ENCODE measurements around the gene PLSCR3.

The PLSCR3 gene

DNA sequence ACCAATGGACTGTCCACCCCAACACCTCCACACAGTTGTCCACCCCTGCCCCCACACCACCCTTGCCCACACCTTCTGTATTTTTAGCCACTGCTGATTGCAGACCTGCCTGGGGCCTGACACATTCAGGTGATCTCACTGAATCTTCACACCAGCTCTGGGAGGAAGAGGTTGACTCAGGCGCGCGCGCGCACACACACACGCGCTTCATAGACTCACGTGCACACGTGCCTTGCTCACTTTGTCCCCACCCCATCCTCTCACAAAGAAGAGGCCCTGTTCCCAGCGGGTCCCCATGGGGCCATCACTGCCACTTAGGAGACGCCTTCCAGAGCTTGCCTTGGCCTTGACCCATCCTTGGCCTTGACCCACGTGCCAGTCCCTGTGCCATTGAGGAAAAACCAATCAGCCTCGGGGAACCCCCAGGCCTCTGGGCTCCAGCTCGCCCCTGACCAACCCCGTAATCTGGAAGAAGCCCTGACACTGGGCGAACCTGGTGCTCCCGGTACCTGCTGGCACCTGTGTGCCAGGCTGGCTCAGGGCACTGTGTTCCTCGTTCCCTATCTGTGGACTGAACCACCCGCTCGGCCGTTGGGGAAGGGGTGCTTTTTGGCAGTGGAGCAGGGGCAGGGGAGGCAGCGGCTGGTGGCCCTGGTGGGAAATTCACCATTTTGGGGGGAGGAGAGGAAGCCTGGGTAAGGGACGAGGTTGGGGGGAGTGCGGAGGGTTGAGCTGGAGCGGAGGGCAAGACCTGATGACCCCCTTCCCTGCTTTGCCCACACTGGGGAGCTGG is 16.5 kb upstream of the PLSCR3 start:
- TF ChIP-seq, protein P1, sequence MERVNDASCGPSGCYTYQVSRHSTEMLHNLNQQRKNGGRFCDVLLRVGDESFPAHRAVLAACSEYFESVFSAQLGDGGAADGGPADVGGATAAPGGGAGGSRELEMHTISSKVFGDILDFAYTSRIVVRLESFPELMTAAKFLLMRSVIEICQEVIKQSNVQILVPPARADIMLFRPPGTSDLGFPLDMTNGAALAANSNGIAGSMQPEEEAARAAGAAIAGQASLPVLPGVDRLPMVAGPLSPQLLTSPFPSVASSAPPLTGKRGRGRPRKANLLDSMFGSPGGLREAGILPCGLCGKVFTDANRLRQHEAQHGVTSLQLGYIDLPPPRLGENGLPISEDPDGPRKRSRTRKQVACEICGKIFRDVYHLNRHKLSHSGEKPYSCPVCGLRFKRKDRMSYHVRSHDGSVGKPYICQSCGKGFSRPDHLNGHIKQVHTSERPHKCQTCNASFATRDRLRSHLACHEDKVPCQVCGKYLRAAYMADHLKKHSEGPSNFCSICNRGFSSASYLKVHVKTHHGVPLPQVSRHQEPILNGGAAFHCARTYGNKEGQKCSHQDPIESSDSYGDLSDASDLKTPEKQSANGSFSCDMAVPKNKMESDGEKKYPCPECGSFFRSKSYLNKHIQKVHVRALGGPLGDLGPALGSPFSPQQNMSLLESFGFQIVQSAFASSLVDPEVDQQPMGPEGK (CRISPR knock-in tag; IDR thresholded peaks at IDR 0.05; ENCODE audit: borderline replicate concordance) = no peak
- no peak for TF ChIP-seq ISL1 (CRISPR knock-in tag; IDR thresholded peaks at IDR 0.05)
- no peak for TF ChIP-seq ZNF8 (CRISPR knock-in tag; IDR thresholded peaks at IDR 0.05)
- TF ChIP-seq, protein P2, sequence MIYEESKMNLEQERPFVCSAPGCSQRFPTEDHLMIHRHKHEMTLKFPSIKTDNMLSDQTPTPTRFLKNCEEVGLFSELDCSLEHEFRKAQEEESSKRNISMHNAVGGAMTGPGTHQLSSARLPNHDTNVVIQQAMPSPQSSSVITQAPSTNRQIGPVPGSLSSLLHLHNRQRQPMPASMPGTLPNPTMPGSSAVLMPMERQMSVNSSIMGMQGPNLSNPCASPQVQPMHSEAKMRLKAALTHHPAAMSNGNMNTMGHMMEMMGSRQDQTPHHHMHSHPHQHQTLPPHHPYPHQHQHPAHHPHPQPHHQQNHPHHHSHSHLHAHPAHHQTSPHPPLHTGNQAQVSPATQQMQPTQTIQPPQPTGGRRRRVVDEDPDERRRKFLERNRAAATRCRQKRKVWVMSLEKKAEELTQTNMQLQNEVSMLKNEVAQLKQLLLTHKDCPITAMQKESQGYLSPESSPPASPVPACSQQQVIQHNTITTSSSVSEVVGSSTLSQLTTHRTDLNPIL (CRISPR knock-in tag; IDR thresholded peaks at IDR 0.05; ENCODE audit: low read depth) = no peak
- ATAC-seq = no peak

DNA sequence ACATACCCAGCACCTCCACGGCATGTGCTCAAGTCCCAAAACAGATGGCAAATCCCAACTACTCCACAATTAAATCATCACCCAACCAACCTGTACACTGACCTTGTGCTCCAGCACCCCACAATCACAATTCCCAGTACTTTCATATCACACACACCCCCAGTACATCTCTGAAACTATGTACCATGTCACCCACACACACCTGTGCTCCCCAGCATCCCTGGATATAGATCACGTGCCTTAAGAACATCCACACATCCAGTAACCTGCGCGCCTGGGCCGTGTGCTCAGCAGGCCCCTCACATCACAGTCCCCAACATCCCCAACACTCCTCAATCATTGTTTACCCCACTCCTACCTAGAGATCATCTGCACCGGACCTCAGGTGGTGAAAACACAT is 15.4 kb upstream of the PLSCR3 start:
- TF ChIP-seq TOX (CRISPR knock-in tag; IDR thresholded peaks at IDR 0.05; ENCODE audit: borderline replicate concordance) = no peak
- TF ChIP-seq, protein P2 (CRISPR knock-in tag; IDR thresholded peaks at IDR 0.05; ENCODE audit: low read depth) = no peak
- no peak for TF ChIP-seq ZNF8 (CRISPR knock-in tag; IDR thresholded peaks at IDR 0.05)
- TF ChIP-seq PPARA (CRISPR knock-in tag; IDR thresholded peaks at IDR 0.05; ENCODE audit: borderline replicate concordance) = no peak
- no peak for TF ChIP-seq ISL1 (CRISPR knock-in tag; IDR thresholded peaks at IDR 0.05)
- TF ChIP-seq, protein P3, sequence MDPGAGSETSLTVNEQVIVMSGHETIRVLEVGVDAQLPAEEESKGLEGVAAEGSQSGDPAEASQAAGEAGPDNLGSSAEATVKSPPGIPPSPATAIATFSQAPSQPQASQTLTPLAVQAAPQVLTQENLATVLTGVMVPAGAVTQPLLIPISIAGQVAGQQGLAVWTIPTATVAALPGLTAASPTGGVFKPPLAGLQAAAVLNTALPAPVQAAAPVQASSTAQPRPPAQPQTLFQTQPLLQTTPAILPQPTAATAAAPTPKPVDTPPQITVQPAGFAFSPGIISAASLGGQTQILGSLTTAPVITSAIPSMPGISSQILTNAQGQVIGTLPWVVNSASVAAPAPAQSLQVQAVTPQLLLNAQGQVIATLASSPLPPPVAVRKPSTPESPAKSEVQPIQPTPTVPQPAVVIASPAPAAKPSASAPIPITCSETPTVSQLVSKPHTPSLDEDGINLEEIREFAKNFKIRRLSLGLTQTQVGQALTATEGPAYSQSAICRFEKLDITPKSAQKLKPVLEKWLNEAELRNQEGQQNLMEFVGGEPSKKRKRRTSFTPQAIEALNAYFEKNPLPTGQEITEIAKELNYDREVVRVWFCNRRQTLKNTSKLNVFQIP (CRISPR knock-in tag; IDR thresholded peaks at IDR 0.05; ENCODE audit: borderline replicate concordance, low read depth) = no peak
- no peak for TF ChIP-seq ZNF70 (CRISPR knock-in tag; IDR thresholded peaks at IDR 0.05)
- TF ChIP-seq ZFP30 (CRISPR knock-in tag; IDR thresholded peaks at IDR 0.05) = no peak
- no peak for TF ChIP-seq GLIS3 (CRISPR knock-in tag; IDR thresholded peaks at IDR 0.05)
- no peak for TF ChIP-seq OSR1 (CRISPR knock-in tag; IDR thresholded peaks at IDR 0.05)
- TF ChIP-seq TCF4 (CRISPR knock-in tag; IDR thresholded peaks at IDR 0.05; ENCODE audit: borderline replicate concordance) = no peak
- no peak for TF ChIP-seq RARB (CRISPR knock-in tag; IDR thresholded peaks at IDR 0.05)
- no peak for TF ChIP-seq ESRRG (CRISPR knock-in tag; IDR thresholded peaks at IDR 0.05)
- no peak for TF ChIP-seq CSDC2 (CRISPR knock-in tag; IDR thresholded peaks at IDR 0.05)
- TF ChIP-seq, protein P1 (CRISPR knock-in tag; IDR thresholded peaks at IDR 0.05; ENCODE audit: borderline replicate concordance) = no peak
- TF ChIP-seq, protein P4, sequence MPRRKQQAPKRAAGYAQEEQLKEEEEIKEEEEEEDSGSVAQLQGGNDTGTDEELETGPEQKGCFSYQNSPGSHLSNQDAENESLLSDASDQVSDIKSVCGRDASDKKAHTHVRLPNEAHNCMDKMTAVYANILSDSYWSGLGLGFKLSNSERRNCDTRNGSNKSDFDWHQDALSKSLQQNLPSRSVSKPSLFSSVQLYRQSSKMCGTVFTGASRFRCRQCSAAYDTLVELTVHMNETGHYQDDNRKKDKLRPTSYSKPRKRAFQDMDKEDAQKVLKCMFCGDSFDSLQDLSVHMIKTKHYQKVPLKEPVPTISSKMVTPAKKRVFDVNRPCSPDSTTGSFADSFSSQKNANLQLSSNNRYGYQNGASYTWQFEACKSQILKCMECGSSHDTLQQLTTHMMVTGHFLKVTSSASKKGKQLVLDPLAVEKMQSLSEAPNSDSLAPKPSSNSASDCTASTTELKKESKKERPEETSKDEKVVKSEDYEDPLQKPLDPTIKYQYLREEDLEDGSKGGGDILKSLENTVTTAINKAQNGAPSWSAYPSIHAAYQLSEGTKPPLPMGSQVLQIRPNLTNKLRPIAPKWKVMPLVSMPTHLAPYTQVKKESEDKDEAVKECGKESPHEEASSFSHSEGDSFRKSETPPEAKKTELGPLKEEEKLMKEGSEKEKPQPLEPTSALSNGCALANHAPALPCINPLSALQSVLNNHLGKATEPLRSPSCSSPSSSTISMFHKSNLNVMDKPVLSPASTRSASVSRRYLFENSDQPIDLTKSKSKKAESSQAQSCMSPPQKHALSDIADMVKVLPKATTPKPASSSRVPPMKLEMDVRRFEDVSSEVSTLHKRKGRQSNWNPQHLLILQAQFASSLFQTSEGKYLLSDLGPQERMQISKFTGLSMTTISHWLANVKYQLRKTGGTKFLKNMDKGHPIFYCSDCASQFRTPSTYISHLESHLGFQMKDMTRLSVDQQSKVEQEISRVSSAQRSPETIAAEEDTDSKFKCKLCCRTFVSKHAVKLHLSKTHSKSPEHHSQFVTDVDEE (CRISPR knock-in tag; IDR thresholded peaks at IDR 0.05) = no peak
- TF ChIP-seq ZC3H10 (CRISPR knock-in tag; IDR thresholded peaks at IDR 0.05) = no peak
- TF ChIP-seq ZNF565 (CRISPR knock-in tag; conservative IDR thresholded peaks at IDR 0.05; ENCODE audit: low read depth) = no peak
- TF ChIP-seq, protein P5, sequence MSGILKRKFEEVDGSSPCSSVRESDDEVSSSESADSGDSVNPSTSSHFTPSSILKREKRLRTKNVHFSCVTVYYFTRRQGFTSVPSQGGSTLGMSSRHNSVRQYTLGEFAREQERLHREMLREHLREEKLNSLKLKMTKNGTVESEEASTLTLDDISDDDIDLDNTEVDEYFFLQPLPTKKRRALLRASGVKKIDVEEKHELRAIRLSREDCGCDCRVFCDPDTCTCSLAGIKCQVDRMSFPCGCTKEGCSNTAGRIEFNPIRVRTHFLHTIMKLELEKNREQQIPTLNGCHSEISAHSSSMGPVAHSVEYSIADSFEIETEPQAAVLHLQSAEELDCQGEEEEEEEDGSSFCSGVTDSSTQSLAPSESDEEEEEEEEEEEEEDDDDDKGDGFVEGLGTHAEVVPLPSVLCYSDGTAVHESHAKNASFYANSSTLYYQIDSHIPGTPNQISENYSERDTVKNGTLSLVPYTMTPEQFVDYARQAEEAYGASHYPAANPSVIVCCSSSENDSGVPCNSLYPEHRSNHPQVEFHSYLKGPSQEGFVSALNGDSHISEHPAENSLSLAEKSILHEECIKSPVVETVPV (CRISPR knock-in tag; IDR thresholded peaks at IDR 0.05) = no peak
- no peak for ATAC-seq
